SK-N-SH (cell line): ENCODE data around the gene SPATC1L. TPM values are rescaled to one million over a fixed set of nuclear protein-coding genes. Genes with fewer than 3 reads are reported as not detected.

ENCODE experiments used
- CTCF ChIA-PET: fragments of 300-600, 350-600 bp; formaldehyde crosslinking; extraction: SDS; loops from one replicate; lab custom pipeline; 2021; lab: Yijun Ruan, JAX
- POLR2A ChIA-PET: fragments of 350-600 bp; sonication (Branson Sonifier 250); formaldehyde crosslinking; extraction: SDS; loops from one replicate; lab custom pipeline; 2020; ENCODE audit warnings: antibody characterized with exemption, inconsistent platforms; lab: Yijun Ruan, JAX
- DNase-seq: peaks from one replicate; pipeline ENCODE4 v3.0.0; 2012
- H2AFZ ChIP-seq: fragments of 200-600 bp; sonication (generic); 2 replicates; pipeline ENCODE4 v1.8.1; 2016; ENCODE audit warnings: antibody characterized with exemption, mild to moderate bottlenecking, low read depth
- H3F3A ChIP-seq: fragments of 200-600 bp; sonication (generic); replicated peaks from 2 replicates; pipeline ENCODE3; 2016; ENCODE audit warnings: antibody characterized with exemption, mild to moderate bottlenecking; ENCODE audit not compliant: insufficient read depth
- H3K27ac ChIP-seq, 2 experiments: fragments of 200-500 bp in 1 of 2; fragments of 200-600 bp in 1 of 2; sonication (Bioruptor generic) in 1 of 2; sonication (generic), shearing (Covaris generic) in 1 of 2; 2 replicates each; pipeline versions ENCODE4 v1.5.1 to v1.6.1; 2014 to 2016; ENCODE audit warnings: low read depth in 2 of 2, inconsistent platforms in 1 of 2, low read length in 1 of 2, mild to moderate bottlenecking in 1 of 2, mixed read lengths in 1 of 2
- H3K27me3 ChIP-seq: fragments of 200-600 bp; sonication (generic), shearing (Covaris generic); 2 replicates; pipeline ENCODE4 v1.6.1; 2016; ENCODE audit warnings: mixed run types; ENCODE audit not compliant: insufficient read depth
- H3K36me3 ChIP-seq, 2 experiments: fragments of 200-500 bp in 1 of 2; fragments of 200-600 bp in 1 of 2; sonication (Bioruptor generic) in 1 of 2; sonication (generic) in 1 of 2; replicated peaks in 1 of 2; 2 replicates each; pipeline versions ENCODE3 to v1.5.1; 2014 to 2016; ENCODE audit warnings: low read length in 1 of 2, mild to moderate bottlenecking in 1 of 2; ENCODE audit not compliant: insufficient read depth in 2 of 2, control insufficient read depth in 1 of 2
- H3K4me1 ChIP-seq, 2 experiments: fragments of 200-500 bp in 1 of 2; fragments of 200-600 bp in 1 of 2; sonication (Bioruptor generic) in 1 of 2; sonication (generic), shearing (Covaris generic) in 1 of 2; 2 replicates each; pipeline versions ENCODE4 v1.5.1 to v1.6.1; 2014 to 2016; ENCODE audit warnings: low read depth in 1 of 2, low read length in 1 of 2, mixed run types in 1 of 2; ENCODE audit not compliant: insufficient read depth in 2 of 2, control insufficient read depth in 1 of 2
- H3K4me2 ChIP-seq: fragments of 200-600 bp; sonication (generic), shearing (Covaris generic); 2 replicates; pipeline ENCODE4 v1.6.1; 2017; ENCODE audit warnings: mixed run types
- H3K4me3 ChIP-seq, 2 experiments: fragments of 200-500 bp in 1 of 2; fragments of 200-600 bp in 1 of 2; sonication (Bioruptor generic) in 1 of 2; sonication (generic), shearing (Covaris generic) in 1 of 2; 2 replicates each; pipeline versions ENCODE4 v1.5.1 to v1.8.1; 2014 to 2016; ENCODE audit warnings: low read depth in 2 of 2, inconsistent platforms in 1 of 2, low read length in 1 of 2, mild to moderate bottlenecking in 1 of 2, mixed read lengths in 1 of 2, moderate library complexity in 1 of 2
- H3K79me2 ChIP-seq: fragments of 200-600 bp; sonication (generic); 2 replicates; pipeline ENCODE4 v1.8.1; 2017; ENCODE audit warnings: mild to moderate bottlenecking; ENCODE audit not compliant: insufficient read depth
- H3K9ac ChIP-seq: fragments of 200-600 bp; sonication (generic); 2 replicates; pipeline ENCODE4 v1.6.1; 2017; ENCODE audit warnings: mixed run types
- H3K9me2 ChIP-seq: fragments of 200-600 bp; sonication (generic); 2 replicates; pipeline ENCODE4 v1.6.1; 2017; ENCODE audit warnings: mixed run types
- H3K9me3 ChIP-seq: fragments of 200-600 bp; sonication (generic); 2 replicates; pipeline ENCODE4 v1.6.1; 2017; ENCODE audit warnings: mixed run types, mild to moderate bottlenecking, moderate library complexity
- H4K20me1 ChIP-seq: fragments of 200-600 bp; sonication (generic); 2 replicates; pipeline ENCODE4 v1.6.1; 2017; ENCODE audit warnings: mild to moderate bottlenecking, mixed run types; ENCODE audit not compliant: insufficient read depth
- ELF1 ChIP-seq: IDR thresholded peaks from 2 replicates; pipeline ENCODE4 v1.4.0; 2012
- EP300 ChIP-seq, 2 experiments: IDR thresholded peaks; 2 replicates each; pipeline versions ENCODE4 v1.4.0 to v1.6.1; 2012; ENCODE audit warnings: borderline replicate concordance in 1 of 2, low read depth in 1 of 2, low read length in 1 of 2
- EZH2phosphoT487 ChIP-seq: fragments of 200-600 bp; sonication (generic); IDR thresholded peaks from 2 replicates; pipeline ENCODE4 v1.6.1; 2017; ENCODE audit warnings: low read depth, mixed run types, mild to moderate bottlenecking, antibody characterized with exemption, moderate library complexity, borderline replicate concordance
- FOXJ3 ChIP-seq: sonication (generic); formaldehyde crosslinking; IDR thresholded peaks from 2 replicates; pipeline ENCODE4 v1.5.1; 2020; ENCODE audit warnings: mild to moderate bottlenecking, missing genetic modification reagents
- FOXM1 ChIP-seq: IDR thresholded peaks from 2 replicates; pipeline ENCODE4 v1.4.0; 2012; ENCODE audit warnings: low read depth, mild to moderate bottlenecking
- GABPA ChIP-seq: IDR thresholded peaks from 2 replicates; pipeline ENCODE4 v1.4.0; 2012; ENCODE audit warnings: low read depth, mild to moderate bottlenecking
- JUND ChIP-seq: IDR thresholded peaks from 2 replicates; pipeline ENCODE4 v1.4.0; 2012
- MEF2A ChIP-seq: IDR thresholded peaks from 2 replicates; pipeline ENCODE4 v1.4.0; 2012; ENCODE audit warnings: low read depth, borderline replicate concordance
- MXI1 ChIP-seq: IDR thresholded peaks from 2 replicates; pipeline ENCODE4 v1.6.1; 2012; ENCODE audit warnings: mild to moderate bottlenecking, low read depth, low read length, improper control_type of control experiment
- NFIC ChIP-seq: IDR thresholded peaks from 2 replicates; pipeline ENCODE4 v1.4.0; 2012; ENCODE audit warnings: borderline replicate concordance
- RAD21 ChIP-seq: IDR thresholded peaks from 2 replicates; pipeline ENCODE4 v1.6.1; 2012; ENCODE audit warnings: mild to moderate bottlenecking, low read length
- RCOR1 ChIP-seq: fragments of 150-350 bp; IDR thresholded peaks from 2 replicates; pipeline ENCODE4 v1.6.1; 2017; ENCODE audit warnings: antibody characterized with exemption, low read length
- RFX5 ChIP-seq: IDR thresholded peaks from 2 replicates; pipeline ENCODE4 v1.6.1; 2012; ENCODE audit warnings: mild to moderate bottlenecking, improper control_type of control experiment, low read length
- RXRA ChIP-seq: IDR thresholded peaks from 2 replicates; pipeline ENCODE4 v1.4.0; 2012; ENCODE audit warnings: low read depth, mild to moderate bottlenecking, borderline replicate concordance
- TAF1 ChIP-seq: IDR thresholded peaks from 2 replicates; pipeline ENCODE4 v1.6.1; 2012; ENCODE audit warnings: low read depth, mild to moderate bottlenecking, low read length, moderate library complexity, borderline replicate concordance
- TEAD4 ChIP-seq: IDR thresholded peaks from 2 replicates; pipeline ENCODE4 v1.4.0; 2012; ENCODE audit warnings: mild to moderate bottlenecking, borderline replicate concordance; ENCODE audit not compliant: insufficient read depth
- whole genome bisulfite sequencing: methylation state at CpG from one replicate; pipeline ENCODE4 v1.1.6; 2017; ENCODE audit warnings: low lambda C conversion rate; 5-methylcytosine and 5-hydroxymethylcytosine counted together
- polyA plus RNA-seq, 3 experiments: library from polyadenylated mRNA; depleted of rRNA; stranded (reverse); fragments of >200 nt; gene quantifications; 2 replicates each; pipeline ENCODE4 v1.2.3, GENCODE V29; 2012
- TF ChIP-seq, protein P1 (sequence below): IDR thresholded peaks from 2 replicates; pipeline ENCODE4 v1.4.0; 2012; ENCODE audit warnings: low read depth, borderline replicate concordance
- TF ChIP-seq, protein P2 (sequence below): IDR thresholded peaks from 2 replicates; pipeline ENCODE4 v1.4.0; 2012; ENCODE audit warnings: low read depth
- TF ChIP-seq, protein P3 (sequence below): fragments of 200-600 bp; sonication (generic); IDR thresholded peaks from 2 replicates; pipeline ENCODE4 v1.6.1; 2017; ENCODE audit warnings: antibody characterized with exemption, mild to moderate bottlenecking, moderate library complexity
- TF ChIP-seq, protein P4 (sequence below): IDR thresholded peaks from 2 replicates; pipeline ENCODE4 v1.6.1; 2012; ENCODE audit warnings: mild to moderate bottlenecking, low read depth, low read length, moderate library complexity
- TF ChIP-seq, protein P5 (sequence below): fragments of 150-350 bp; IDR thresholded peaks from 2 replicates; pipeline ENCODE4 v1.6.1; 2017; ENCODE audit warnings: antibody characterized with exemption, low read length, low read depth, borderline replicate concordance

The SPATC1L gene
- polyA plus RNA-seq, 1 of the 3 experiments (the other 2 are of a cell fraction) = 8.3 TPM

GRCh38 chr21:46180079-46180722, 4.1 kb downstream of the SPATC1L start:
- Histone ChIP-seq H3K36me3 (no peaks in the 10 kb centered on the region), H3K27me3 (no peaks in the 10 kb centered on the region), H3K4me2 (no peak overlapping the region), H3K9ac (no peak overlapping the region), H3K27ac (no peak overlapping the region), H4K20me1 (no peaks in the 10 kb centered on the region), H3K9me2 (no peaks in the 10 kb centered on the region), H3F3A (peaks cover 4% of the 10 kb centered on the region), H3K4me1 (peaks cover 0 to 6% of the 10 kb centered on the region in 2 experiments; a peak in 1 of 4 replicates), H3K79me2 (no peaks in the 10 kb centered on the region), H3K4me3 (no peak overlapping the region), H3K9me3 (no peaks in the 10 kb centered on the region), H2AFZ (no peak overlapping the region)
- WGBS = 84% methylated on average over 20 of the region's 24 CpGs
- CTCF ChIA-PET = no interaction called here
- no peak for TF ChIP-seq EP300 (IDR thresholded peaks at IDR 0.05; ENCODE audit: borderline replicate concordance in 1 of 2, low read depth in 1 of 2, low read length in 1 of 2)
- no peak for TF ChIP-seq MEF2A
- TF ChIP-seq EZH2phosphoT487 = no peak
- TF ChIP-seq, protein P1, sequence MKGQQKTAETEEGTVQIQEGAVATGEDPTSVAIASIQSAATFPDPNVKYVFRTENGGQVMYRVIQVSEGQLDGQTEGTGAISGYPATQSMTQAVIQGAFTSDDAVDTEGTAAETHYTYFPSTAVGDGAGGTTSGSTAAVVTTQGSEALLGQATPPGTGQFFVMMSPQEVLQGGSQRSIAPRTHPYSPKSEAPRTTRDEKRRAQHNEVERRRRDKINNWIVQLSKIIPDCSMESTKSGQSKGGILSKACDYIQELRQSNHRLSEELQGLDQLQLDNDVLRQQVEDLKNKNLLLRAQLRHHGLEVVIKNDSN = no peak
- TF ChIP-seq NFIC = no peak
- no peak for TF ChIP-seq FOXJ3 (CRISPR knock-in tag)
- no peak for TF ChIP-seq RXRA
- TF ChIP-seq, protein P2, sequence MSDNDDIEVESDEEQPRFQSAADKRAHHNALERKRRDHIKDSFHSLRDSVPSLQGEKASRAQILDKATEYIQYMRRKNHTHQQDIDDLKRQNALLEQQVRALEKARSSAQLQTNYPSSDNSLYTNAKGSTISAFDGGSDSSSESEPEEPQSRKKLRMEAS = no peak
- no peak for TF ChIP-seq ELF1
- TF ChIP-seq GABPA = no peak
- no peak for TF ChIP-seq JUND
- no peak for TF ChIP-seq RCOR1
- TF ChIP-seq, protein P3, sequence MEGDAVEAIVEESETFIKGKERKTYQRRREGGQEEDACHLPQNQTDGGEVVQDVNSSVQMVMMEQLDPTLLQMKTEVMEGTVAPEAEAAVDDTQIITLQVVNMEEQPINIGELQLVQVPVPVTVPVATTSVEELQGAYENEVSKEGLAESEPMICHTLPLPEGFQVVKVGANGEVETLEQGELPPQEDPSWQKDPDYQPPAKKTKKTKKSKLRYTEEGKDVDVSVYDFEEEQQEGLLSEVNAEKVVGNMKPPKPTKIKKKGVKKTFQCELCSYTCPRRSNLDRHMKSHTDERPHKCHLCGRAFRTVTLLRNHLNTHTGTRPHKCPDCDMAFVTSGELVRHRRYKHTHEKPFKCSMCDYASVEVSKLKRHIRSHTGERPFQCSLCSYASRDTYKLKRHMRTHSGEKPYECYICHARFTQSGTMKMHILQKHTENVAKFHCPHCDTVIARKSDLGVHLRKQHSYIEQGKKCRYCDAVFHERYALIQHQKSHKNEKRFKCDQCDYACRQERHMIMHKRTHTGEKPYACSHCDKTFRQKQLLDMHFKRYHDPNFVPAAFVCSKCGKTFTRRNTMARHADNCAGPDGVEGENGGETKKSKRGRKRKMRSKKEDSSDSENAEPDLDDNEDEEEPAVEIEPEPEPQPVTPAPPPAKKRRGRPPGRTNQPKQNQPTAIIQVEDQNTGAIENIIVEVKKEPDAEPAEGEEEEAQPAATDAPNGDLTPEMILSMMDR = no peak
- no peak for TF ChIP-seq RFX5
- TF ChIP-seq TEAD4 = no peak
- no peak for TF ChIP-seq MXI1
- no peak for TF ChIP-seq FOXM1
- POLR2A ChIA-PET = no interaction called here
- no peak for DNase-seq

GRCh38 chr21:46179708-46180078, 4.6 kb downstream of the SPATC1L start:
- H3K4me3 ChIP-seq = no peak overlapping the region
- no peaks in the 10 kb centered on the region for H3K36me3 ChIP-seq
- H2AFZ ChIP-seq = no peak overlapping the region
- no peaks in the 10 kb centered on the region for H3K9me3 ChIP-seq
- 84% methylated on average over 7 of the region's 17 CpGs for WGBS
- H3K4me1 ChIP-seq = peaks cover 0 to 6% of the 10 kb centered on the region in 2 experiments; a peak in 1 of 4 replicates
- H3K9ac ChIP-seq = no peak overlapping the region
- no peaks in the 10 kb centered on the region for H3K9me2 ChIP-seq
- no peaks in the 10 kb centered on the region for H3K79me2 ChIP-seq
- H3F3A ChIP-seq = peaks cover 4% of the 10 kb centered on the region
- no peak overlapping the region for H3K4me2 ChIP-seq
- no peak overlapping the region for H3K27ac ChIP-seq
- no peak for DNase-seq
- ChIA-PET CTCF (no interaction called here), POLR2A (no interaction called here)
- H3K27me3 ChIP-seq = no peaks in the 10 kb centered on the region
- no peaks in the 10 kb centered on the region for H4K20me1 ChIP-seq
- TF ChIP-seq TAF1 (no peak), FOXJ3 (CRISPR knock-in tag) (no peak), RAD21 (no peak), FOXM1 (no peak), RCOR1 (no peak), RXRA (no peak)
- TF ChIP-seq, protein P4, sequence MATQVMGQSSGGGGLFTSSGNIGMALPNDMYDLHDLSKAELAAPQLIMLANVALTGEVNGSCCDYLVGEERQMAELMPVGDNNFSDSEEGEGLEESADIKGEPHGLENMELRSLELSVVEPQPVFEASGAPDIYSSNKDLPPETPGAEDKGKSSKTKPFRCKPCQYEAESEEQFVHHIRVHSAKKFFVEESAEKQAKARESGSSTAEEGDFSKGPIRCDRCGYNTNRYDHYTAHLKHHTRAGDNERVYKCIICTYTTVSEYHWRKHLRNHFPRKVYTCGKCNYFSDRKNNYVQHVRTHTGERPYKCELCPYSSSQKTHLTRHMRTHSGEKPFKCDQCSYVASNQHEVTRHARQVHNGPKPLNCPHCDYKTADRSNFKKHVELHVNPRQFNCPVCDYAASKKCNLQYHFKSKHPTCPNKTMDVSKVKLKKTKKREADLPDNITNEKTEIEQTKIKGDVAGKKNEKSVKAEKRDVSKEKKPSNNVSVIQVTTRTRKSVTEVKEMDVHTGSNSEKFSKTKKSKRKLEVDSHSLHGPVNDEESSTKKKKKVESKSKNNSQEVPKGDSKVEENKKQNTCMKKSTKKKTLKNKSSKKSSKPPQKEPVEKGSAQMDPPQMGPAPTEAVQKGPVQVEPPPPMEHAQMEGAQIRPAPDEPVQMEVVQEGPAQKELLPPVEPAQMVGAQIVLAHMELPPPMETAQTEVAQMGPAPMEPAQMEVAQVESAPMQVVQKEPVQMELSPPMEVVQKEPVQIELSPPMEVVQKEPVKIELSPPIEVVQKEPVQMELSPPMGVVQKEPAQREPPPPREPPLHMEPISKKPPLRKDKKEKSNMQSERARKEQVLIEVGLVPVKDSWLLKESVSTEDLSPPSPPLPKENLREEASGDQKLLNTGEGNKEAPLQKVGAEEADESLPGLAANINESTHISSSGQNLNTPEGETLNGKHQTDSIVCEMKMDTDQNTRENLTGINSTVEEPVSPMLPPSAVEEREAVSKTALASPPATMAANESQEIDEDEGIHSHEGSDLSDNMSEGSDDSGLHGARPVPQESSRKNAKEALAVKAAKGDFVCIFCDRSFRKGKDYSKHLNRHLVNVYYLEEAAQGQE = no peak
- TF ChIP-seq, protein P2 = no peak
- TF ChIP-seq, protein P5, sequence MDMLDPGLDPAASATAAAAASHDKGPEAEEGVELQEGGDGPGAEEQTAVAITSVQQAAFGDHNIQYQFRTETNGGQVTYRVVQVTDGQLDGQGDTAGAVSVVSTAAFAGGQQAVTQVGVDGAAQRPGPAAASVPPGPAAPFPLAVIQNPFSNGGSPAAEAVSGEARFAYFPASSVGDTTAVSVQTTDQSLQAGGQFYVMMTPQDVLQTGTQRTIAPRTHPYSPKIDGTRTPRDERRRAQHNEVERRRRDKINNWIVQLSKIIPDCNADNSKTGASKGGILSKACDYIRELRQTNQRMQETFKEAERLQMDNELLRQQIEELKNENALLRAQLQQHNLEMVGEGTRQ = no peak
